HG03439 (cell line): ENCODE measurements around the gene GOLIM4.
"Not testable (repeated sequence)": the region's sequence is repeated elsewhere in the genome, so short reads cannot be mapped to it uniquely, and the experiment has no call there.

Experiments used
- ATAC-seq: cut with Tn5 transposase; IDR thresholded peaks from one replicate; pipeline ENCODE4 v1.9.1; 2021; ENCODE audit warnings: mild to moderate bottlenecking, moderate library complexity; ENCODE audit not compliant: unreplicated experiment

GOLIM4 gene

DNA sequence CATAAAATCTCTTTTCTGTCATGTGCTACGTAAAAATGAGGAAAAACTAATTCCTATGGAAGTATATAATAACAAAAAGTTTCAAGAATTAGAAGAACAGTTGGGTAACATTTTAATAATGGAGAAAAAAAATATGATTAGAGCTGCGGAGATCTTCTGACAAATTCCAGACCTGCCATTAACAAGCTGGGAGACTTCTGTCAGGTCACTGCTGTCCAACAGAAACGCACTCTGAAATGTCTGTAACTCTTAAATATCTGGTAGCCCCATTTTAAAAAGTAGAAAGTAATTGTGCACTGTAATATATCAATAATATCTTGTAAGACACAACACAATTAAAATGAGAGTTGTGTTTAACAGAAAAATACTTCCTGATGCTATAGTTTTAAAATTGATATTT, 15.7 kb downstream of the GOLIM4 start:
- ATAC-seq: no peak

- no peak for ATAC-seq
Observed at GRCh38 chr3:168077091-168077490, 18.6 kb downstream of the GOLIM4 start.

GRCh38 chr3:168073842-168074605, 21.7 kb downstream of the GOLIM4 start:
- no peak for ATAC-seq

GRCh38 chr3:168072323-168072650, 23.4 kb downstream of the GOLIM4 start:
- no peak for ATAC-seq

- ATAC-seq: no peak
Observed at GRCh38 chr3:168071591-168072322, 24.0 kb downstream of the GOLIM4 start.

DNA sequence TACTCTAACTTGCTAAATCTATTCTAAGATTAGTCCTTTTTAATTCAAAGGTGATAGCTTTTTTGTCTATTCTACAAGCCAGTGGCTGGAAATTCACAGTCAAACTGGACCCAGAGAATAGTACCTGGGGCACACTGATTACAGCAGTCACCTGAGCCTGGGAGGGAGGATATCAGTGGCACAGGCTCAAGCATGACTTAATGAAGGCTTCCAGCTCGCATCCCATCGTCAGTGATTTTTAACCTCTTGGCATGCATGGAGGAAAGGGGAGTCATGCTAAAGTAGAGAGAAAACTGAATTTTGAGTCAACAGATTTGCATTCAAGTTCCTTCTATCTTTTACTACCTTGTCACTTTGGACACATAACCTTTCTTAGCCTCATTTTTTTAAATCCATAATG, 24.8 kb downstream of the GOLIM4 start:
- ATAC-seq: no peak

- no peak for ATAC-seq
Observed at GRCh38 chr3:168068346-168068745, 27.4 kb downstream of the GOLIM4 start.

DNA sequence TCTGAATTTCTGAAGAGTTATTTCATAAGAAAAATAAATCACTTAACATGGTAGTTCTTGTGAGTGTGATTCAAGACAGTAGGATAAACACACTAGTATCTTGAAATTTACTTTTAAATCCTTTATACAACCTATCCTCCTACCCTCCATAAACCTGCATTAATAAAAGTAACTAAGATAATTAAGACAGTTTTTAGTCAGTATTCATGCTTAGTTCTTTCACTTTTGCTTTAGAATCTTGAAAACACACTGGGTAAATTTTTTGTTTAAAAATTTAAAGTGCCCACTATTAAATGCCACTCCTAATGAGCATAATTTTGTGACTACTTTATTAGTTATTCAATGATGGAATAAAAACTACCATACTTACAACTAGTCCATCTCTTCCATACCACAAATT, 28.8 kb downstream of the GOLIM4 start:
- ATAC-seq: no peak

DNA sequence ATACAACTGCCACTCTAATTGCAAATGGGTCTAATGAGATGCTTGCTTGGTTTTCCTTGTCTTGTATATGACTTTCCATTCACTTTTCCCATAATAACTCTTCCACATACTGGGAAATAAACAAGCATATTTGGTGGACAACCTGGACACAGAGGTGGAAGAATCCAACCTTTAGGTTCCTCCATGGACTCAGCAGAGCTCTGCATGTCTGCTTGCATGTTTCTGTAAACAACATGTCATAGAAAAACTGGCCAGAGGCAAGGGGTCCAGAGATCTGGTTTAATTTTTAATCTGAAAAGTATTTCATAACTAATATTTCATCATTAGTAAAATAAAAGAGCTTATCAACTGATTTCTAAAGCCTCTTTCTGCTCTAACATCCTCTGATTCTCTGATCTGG, 30.2 kb downstream of the GOLIM4 start:
- no peak for ATAC-seq

DNA sequence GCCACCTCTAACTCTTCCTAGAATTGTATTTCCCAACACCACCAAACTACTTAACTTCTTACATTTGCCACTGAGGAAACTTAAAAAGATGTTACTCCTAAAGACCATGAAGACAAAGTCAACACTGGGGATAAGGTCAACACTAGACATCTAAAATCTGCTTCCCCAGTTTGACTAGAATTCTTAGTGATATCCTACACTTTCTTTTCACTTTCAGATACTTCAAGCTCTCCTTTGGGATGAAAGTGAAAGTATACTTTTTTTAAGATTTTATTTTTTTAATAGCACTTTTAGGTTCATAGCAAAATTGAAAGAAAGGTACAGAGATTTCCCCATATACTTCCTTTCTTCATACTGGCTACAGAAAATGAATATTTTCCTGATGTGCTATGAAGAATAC, 32.6 kb downstream of the GOLIM4 start:
- no peak for ATAC-seq

DNA sequence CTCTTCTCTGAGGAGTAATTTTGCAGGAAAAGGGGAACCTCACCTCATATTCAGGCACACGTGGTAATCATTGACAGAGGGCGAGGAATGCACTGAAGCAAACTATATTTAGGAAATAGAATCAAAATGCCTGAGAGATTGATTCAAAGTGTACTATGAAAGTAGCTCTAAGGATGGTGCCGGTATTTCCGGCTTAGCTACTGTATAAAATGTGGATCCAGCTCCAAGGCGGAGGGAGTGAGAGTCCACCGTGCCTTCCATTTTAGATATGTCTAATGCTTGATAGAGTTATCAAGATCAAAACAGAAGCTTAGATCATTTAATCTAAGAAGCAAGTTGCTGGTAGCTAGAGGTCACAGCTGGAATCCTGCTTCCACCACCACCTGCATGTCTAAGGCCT, 33.0 kb downstream of the GOLIM4 start:
- no peak for ATAC-seq

GRCh38 chr3:168061332-168061996, 34.3 kb downstream of the GOLIM4 start:
- ATAC-seq: peak; percentile 97

DNA sequence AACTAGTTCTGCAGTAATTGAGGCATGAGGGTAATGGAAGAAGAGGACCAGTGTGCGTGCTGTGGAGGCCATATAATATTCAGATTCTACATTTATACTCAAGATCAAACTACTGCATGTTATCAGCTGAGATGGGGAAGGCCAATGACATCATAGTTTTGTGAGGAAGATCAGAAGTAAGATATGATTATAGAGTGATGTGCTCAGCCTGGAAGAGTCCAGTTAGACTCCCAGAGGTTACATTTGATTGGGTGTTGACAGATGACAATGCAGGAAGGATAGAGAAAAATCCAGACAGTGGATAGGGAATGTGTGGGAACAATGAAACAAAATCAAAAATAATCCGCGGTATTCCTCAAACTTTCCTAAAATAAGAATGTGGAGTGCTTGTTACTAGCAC, 35.4 kb downstream of the GOLIM4 start:
- ATAC-seq: no peak

- ATAC-seq: no peak
Observed at GRCh38 chr3:168058481-168058880, 37.2 kb downstream of the GOLIM4 start.

DNA sequence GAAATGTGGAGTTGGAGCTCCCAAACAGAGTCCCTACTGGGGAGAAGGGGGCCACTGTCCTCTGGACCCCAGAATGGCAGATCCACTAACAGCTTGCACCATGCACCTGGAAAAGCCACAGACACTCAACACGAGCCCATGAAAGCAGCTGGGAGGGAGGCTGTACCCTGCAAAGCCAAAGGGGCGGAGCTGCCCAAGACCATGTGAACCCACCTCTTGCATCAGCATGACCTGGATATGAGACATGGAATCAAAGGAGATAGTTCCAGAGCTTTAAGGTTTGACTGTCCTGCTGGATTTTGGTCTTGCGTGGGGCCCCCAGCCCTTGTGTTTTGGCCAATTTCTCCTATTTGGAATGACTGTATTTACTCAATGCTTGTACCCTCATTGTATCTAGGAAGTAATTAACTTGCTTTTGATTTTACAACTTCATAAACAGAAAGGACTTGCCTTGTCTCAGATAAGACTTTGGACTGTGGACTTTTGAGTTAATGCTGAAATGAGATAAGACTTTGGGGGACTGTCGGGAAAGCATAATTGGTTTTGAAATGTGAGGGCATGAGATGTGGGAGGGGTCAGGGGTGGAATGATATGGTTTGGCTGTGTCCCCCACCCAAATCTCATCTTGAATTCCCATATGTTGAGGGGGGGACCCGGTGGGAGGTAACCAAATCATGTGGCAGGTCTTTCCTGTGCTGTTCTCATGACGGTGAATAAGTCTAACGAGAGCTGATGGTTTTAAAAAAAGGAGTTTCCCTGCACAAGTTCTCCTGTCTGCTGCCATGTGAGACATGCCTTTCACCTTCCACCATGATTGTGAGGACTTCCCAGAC, 39.1 kb downstream of the GOLIM4 start:
- ATAC-seq: not testable (repeated sequence)

DNA sequence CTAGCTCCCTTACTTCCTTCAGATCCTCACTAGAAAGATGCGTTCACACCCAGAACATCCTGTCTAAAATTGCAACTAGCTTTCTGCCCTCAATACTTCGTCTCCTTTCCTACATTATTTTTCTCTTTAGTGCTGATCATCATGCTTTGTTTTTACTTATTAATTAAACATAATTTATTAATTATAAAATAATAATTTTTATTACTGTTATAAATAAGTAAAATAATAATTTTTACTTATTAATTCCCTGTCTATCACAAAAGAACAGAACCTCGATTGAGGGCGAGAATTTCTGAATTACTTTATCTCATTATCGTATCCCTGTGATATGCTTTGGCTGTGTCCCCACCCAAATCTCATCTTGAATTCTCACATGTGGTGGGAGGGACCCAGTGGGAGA, 41.3 kb downstream of the GOLIM4 start:
- ATAC-seq: no peak

- no peak for ATAC-seq
Observed at GRCh38 chr3:168053115-168053514, 42.6 kb downstream of the GOLIM4 start.

GRCh38 chr3:168052515-168052914, 43.2 kb downstream of the GOLIM4 start:
- no peak for ATAC-seq

DNA sequence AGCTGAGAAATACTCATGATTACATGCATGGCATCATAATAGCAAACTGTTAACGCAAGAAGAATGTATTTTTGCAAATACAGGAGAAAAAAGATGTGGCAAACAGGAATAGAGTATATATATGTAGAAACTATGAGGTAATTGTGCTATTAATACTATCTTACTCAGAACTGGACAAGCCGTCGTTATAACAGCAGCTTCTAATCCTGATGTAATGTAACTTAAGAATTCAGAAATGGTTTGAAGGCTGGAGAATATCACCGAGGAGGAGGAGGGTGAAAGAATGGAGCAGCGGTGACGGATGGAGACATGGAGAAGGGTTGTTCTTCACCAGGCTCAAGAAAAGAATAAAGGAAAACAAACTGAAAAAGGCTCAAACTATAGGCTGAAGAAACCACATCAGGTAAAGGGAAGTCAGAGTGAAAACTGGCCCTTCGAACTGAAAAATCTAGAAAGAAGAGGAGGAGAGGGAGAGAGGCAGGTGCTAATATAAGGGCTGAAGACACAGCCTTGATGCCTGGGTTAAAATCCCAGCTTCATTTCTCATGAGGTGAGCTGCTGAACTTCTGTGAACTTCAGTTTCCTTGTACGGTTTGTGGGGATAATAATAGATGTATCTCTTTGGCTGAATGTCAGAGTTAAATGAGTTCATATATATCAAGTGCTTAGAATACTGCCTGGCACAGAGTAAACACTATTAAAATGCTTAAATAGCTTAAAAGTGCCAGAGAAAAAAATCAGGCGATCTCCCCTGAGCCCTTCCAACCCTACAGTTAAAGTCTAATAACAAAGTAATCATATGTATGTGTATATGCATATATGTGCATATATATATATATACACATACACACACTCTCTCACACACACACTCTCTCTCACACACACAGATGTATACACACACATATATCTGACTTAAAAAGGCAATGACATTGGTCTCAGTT, 43.9 kb downstream of the GOLIM4 start:
- ATAC-seq: peak; percentile 72

DNA sequence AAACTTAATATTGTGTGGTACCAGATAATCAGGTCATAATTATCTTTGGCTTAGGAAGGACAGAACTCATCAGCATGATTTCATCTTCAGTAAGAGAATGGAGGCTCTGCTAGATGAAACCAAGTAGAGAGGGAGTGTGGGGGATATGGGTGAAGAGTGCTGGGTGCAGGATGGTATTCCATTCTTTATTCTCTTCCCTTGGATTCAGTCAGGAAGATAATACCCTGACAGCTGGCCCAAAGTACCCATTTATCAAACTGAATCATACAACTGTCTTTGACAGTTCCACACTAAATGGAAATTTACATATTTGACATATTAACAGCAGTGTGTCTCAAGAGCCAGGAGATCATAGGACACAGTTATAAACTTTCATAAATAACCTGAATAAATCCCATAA, 44.7 kb downstream of the GOLIM4 start:
- peak; percentile 7 for ATAC-seq
